ENCODE measurements around the gene DHRS9.

Gene DHRS9

DNA sequence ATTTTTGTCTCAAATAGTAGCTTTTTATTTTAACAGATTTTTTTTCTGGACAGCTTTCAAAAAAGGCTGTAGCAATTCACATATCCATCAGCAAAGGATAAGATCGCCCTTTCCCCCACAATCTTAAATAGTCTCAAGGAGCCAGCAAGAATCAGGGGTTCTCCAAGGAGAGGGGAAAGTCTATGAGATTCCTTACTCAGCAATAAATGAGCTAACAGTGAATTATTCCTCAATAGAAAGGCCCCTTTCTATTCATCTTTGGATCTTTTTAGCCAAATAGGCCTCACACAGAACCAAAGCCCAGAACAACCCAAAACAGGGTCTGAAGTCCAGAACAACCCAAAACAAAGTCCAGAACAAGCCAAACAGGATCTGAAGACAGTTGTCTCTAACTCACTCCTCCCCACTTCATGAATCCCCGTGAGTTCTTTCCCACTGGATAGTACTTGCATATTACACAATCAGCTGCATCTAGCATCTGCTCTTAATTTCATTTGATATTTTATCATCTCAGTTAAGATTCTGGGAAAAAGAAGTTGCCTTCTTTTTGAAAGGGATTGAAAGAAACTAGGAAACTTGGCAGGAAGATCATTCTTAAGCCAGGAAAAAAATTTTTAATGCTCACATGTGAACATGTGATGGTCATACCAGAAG lies 3.4 kb upstream of the DHRS9 start:
- no peak for DNase-seq

DNA sequence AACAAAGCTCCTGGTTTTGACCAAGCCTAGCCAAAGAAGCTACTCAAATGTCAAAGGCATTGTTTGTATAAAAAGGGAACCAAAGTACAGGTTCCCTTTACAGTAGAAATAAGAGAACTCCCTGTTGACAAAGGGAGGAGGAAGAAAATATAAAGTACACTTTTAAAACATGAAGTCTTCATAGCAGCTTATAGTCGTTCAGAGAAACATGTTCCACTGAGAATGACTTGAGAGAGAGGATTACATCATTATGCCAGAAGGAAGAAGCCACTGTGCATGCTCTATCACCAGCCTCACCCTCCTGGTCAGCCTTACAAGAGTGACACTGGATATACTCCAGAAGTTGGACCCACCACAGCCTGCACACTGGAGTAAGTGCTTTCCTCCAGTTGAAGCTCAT lies 2.5 kb upstream of the DHRS9 start:
- DNase-seq, result no peak

DNA sequence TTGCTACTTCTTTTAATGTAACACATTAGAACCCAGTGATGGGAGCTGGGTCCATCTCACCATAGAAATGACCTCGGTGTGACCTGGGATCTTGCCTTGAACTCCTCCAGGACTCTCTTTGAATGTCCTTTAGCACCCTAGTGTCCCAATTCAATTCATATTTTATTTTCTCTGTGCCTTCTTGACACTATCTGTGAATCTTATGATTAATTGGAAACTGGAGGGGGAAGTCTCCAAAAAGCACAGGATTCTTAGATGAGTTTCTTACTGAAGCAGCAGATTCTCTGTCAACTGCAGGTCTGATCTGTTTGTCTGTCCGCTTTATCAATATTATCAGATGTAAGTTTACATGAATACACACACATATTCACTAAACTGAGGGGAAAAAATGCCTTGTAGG lies 470 bp downstream of the DHRS9 start:
- no peak for DNase-seq

DNA sequence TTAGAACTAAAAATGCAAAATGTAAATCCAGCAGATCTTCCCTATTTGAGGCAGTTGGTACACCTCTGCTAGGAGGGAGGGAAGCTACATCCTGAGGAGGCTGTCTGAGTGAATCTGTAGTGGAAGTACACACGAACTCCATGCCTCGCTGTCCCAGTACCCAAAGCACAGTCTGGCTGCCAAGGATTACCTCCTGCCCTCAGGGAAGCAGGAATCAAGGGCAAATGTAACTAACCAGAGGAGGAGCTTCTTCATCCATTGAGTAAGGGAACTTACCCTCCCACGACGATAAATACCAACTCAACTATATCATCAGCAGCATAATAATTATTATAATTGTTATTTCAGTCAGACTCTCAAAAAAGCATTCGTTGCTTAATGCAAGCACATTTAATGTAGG lies 2.1 kb downstream of the DHRS9 start:
- no peak for DNase-seq

DNA sequence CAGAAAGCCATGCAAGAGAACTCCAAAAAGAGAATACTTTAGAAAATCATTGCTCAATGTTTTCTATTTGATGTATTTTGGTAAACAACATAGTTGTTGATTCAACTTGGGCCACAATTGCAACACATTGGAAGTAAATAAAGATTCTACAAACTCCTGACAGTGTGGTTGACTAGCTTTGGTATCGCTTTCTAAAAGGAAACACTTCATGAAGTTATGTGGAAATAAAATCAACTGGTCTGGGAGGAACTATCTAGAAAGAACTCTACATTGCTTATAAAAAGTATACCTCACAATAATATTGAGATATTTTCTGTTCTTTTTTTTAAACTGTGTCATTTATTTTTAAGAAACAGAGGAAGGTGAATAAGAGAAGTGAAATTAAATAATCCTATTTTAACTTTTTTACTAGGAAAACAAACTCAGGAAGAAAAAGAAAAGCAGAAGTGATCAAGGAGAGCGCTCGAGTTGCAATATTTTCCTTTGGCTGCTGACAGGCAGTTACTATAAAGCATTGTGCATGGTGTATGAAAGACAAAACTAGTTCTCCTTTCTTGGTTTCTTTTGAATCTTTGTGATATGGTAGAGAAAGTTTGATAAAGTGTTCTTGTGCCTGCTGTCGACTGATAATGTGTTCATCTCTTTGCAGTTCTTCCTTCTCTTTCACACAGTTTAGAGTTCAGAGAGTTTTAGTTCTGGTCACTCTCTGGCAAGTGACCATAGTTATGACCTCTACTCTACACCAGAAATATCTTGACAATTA lies 3.0 kb downstream of the DHRS9 start:
- no peak for DNase-seq

DNA sequence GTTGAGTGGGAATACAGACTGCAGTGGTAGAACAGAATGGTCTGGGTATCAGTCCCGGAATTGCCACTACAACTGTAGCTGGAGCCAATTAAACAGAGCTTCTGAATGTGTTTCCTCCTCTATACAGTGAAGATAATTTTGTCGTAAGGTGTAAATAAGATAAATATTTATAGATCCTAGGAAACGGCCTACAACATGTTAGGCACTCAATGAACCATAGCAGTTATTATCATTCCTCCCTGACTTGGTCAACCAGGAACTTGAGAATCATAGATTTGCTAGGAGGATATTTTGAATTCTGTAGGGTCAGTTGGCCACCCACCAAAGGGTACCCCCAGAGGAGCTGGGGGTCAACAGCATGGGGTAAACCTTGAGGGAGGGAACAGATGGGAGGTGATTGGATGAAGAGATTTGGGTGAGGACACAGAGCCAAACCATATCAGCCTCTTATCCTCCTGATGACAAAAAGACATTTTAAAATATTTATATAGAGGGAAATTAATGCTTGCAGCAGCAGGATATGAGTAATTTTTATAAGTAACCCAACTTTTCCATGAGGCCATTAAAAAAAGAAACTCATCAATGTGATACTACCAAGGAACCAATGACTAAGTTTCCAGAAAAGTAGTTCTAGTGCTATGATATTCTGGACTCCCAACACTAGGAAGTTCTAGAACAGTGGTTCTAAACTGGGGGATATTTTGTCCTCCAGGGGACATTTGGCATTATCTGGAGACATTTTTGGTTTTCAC lies 4.0 kb downstream of the DHRS9 start:
- DNase-seq, result no peak

DNA sequence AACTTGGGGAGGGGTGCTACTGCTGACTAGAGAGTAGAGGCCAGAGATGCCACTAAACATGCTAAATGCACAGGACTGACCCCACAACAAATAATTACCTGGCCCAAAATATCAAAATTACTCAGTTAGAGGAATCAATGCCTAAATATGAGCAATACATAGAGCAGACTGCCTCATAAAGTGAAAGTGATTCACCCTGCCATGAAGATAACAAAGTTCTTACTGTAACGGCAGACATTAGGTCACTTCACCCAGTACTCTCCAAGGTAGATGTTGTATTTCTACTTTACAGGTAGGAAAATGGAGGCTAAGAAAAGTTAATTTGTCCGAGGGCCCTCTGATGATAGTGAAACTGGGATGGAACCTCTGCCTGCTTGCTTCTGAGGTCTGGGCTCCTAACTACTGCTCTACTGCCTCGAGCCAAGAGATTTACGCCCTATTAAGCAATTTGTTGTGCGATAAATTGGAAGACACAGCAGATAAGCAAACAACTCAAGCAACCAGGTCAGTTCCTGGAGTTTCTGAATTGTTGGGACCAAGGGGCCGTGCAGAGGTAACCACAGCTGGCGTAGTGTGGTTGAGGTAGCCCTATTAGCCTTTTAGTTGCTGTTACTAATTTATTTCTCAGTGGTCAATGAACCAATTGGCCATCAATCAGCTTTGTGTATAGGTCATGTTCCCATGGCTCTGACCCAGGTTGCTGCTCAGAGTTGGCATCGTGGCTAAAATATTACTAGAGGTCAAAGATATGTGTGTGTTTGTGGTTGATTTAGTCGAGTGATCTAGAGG lies 4.8 kb downstream of the DHRS9 start:
- no peak for DNase-seq

DNA sequence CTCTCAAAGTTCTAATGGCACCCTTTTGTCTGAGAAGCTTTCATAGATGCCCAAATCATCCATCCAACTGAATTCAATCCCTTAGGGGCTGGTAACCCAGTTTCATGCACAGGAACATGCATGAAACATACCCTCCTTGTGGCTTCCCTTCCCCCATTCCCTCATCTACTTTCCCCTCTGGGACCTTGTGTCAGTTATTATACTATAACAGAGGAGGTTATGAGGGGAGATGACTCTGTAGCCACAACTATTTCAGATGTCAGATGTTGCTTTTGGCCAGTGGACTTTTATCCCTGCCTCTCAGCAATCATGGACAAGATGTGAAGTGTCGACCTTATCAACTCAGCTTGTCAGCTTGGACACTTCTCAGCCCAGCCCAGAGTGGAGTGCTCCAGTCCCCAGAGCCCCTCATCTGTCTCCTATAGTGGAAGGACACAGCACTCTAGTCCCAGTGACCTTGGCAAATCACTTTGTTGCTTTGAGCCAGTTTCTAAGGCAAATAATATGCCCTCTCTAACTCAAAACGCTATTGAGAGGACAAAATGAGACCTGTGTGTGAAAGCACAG lies 8.4 kb downstream of the DHRS9 start:
- DNase-seq, result no peak

DNA sequence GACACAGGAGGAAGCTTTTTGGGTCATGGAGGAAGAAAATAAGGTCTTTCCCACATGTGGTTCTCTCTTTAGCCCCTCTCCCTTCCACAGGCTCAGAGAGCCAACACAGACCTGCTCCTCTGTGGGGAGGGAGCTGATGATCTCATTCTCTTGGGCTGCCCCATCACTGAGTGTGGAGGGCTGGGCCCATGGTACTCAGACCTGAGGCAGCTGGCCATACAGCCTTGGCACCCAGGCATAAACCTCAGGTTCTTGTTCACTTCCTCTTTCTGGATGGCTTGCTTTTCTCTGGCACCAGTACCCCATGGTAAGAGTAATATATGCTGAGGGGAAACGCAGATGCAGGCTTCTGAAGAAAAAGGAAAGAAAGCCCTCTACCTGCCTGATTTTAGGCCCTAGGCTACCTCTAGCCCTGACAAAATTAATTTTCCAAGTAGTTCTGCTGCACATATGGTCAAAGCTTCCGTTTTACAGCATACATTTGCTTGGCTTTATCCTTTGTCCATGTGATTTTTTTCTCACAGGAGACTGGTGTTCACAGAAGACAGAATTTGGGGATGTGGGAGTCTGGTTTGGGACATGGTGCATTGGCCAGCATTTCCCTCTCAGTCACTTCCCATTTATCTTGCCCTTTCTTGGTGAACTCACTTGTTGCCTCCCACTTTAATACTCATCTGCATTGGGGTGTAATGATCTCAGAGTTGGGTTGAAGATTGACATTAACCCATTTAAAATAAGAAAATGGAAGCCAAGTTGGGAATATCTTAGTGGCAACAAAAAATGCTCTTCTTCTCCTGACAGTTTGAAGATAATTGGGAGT lies 11.1 kb downstream of the DHRS9 start:
- DNase-seq, result no peak

DNA sequence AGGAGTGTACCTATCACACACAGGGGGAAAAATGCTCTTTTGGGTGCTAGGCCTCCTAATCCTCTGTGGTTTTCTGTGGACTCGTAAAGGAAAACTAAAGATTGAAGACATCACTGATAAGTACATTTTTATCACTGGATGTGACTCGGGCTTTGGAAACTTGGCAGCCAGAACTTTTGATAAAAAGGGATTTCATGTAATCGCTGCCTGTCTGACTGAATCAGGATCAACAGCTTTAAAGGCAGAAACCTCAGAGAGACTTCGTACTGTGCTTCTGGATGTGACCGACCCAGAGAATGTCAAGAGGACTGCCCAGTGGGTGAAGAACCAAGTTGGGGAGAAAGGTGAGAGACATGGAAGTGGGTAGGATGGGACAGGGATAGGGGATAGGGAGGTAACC lies 12.2 kb downstream of the DHRS9 start:
- DNase-seq, result no peak

DNA sequence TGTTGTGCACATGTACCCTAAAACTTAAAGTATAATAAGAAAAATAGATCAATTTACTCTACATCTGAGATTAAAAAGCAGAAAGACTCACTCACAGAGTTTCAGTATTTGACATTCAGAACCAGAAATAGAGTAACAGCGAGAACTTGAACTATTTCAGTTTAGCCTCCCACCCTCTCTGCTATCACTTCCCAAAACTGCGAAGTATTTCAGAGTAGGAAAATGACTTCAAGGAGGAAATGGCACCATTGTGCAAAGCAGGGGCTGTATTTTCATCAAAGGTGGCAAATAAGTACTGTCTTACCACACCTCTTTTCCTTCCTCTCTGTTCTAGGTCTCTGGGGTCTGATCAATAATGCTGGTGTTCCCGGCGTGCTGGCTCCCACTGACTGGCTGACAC lies 13.6 kb downstream of the DHRS9 start:
- no peak for DNase-seq

DNA sequence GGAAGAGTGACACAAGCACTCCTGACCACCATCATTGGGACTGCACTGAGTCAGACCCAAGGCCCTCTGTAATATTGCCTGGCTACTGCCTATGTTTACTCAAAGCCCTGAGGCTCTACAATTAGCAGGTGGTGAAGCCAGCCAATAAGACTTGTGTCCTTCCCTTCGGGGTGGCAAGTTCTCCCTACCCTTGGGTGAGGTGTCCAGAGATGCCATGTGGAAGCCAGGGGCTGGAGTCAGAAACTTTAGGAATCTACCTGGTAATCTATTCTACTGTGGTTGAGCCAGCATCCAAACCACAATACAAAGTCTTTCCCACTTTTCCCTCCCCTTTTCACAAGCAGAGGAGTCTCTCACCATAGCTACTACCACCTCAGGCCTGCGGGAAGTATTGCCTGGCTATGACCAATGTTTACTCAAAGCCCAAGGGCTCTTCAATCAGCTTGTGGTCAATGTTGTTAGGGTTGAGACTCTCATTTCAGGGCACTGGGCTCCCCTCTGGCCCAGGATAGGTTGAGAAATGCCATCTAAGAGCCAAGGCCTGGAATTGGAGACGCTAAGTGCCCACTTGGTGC lies 17.6 kb downstream of the DHRS9 start:
- DNase-seq, result no peak

DNA sequence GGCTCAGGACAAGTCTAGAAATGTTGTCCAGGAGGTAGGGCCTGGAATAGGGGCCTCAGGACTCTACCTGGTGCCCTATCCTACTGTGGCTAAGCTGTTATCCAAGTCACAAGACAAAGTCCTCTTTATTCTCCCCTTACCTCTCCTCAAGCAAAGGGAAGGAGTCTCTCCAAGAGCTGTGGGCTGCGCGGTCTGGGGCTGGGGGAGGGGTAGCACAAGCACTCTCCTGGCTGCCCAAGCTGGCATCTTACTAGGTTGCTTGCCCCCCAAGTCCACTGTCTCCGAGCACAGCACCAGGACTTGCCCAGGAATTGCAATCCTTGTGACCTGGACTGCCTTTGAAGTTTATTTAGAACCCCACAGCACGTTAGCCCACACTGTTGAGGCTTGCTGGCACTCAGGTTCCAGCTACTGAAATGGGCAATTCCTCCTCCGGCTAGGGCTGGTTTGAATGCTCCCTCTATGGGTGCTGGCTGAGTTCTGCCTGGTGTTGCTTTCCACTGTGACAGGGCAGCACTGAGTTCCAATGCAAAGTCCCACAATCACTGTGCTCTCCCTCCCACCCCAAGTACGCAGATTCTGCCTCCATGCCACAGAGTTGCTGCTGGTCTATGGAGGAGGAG lies 18.5 kb downstream of the DHRS9 start:
- no peak for DNase-seq

DNA sequence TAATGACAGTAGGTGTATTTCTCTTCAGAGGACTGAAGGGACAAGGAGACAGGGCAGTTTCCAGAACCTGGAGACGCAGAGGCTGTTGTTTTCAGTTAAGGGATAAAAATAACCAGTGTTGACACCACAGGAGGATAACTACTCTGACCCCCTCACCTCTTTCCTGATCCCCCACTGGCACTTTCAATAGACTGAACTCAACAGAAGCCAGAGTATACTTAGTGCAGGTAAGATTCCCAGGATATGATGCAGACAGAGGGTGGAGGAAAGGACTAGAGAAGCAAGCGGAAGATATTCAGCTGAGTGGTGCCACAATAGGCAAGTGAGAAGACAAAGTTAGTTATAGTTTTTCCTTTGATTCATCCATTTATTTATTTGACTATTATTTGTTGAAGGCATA lies 19.8 kb downstream of the DHRS9 start:
- DNase-seq, result no peak

DNA sequence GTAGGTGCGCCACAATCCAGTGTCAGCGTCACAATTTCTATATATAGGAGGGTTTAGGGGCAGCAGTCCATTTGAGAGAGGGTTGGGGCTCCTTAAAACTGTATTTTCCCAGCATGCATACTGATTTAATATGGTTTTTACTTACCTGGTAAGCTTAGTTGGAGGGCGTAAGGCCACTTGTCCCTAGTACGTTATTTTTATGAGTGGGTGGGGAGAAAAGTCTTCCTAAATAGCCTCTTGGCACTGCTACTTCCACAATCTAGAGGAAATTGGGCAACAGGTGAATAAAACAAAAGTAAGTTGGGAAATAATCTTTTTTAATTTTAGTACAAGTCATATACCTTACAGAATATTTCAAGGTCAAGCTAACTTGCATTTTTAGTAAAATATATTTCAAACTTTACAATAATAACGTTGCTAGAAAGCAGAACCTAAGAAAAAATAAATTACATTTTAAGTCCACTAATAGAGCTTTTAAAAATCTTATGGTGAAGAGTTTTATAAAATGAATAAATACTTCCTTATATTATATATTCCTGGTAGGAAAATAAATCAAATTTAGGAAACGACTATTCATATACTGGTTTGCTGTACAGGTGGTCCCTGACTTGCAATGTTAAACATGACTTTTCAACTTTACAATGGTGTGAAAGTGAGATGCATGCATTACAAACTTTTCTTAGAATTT lies 20.9 kb downstream of the DHRS9 start:
- DNase-seq, result no peak

DNA sequence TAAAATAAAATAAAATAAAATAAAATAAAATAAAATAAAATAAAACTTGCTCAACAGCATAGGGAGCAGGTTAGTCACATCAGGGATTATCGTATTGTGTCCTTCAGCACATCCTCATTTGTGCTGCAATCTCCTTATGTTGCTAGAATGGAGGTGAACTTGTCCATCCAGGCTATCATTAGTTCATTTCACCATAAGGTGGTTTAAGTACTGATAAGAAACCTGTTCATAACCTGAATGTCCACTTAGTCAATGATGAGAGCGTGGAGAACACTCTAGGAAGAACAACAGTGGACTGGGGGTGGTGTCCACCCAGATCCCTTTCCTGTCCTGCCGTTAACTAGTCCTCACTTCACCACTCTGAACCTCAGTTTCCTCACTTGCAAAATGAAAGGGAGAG lies 21.9 kb downstream of the DHRS9 start:
- no peak for DNase-seq

DNA sequence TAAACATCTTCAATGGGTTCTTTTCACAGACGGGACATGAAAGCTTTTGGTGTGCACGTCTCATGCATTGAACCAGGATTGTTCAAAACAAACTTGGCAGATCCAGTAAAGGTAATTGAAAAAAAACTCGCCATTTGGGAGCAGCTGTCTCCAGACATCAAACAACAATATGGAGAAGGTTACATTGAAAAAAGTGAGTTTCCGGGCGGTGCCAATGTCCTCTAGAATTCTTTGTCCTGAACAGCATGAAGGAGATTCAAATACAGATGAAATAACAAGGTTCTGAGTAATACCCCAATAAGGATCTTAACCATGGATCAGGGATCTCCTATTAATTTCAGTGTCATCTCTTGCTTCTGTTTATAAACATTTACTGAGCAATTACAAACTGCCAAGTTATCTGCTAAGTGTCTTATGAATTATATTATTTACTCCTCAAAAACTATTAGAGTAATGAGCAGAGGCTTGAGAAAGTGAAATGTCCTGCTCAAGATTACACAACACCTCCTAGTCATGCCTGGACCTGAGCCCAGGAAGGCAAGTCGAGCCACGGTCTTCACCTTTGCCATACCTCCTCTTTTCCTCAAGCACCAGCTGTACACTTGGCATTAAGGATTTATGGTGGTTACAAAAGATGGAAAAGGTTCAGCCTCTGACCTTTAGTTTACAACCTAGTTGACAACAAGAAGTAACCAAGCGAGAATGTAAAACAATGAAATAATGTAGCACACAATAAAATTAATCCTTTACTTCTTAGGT lies 22.6 kb downstream of the DHRS9 start:
- DNase-seq, result no peak

DNA sequence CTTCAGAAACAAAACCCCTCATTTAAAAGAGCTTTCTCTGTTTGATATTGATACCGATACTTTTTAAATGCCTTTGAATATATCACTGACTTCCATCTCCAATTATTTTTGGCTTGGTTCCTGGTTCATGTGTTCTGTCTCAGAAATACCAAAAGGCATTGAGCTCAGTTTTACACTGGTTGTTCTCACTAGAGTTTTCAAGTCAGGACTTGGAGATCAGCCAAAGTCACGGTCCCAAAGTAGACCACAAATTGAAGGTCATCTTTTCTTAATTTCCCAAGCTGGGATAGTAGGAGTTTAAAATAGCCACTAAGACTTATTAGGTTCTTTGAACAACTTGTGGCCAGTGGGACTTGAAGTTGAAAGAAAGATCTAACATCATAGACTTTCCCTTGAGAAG lies 24.2 kb downstream of the DHRS9 start:
- no peak for DNase-seq

DNA sequence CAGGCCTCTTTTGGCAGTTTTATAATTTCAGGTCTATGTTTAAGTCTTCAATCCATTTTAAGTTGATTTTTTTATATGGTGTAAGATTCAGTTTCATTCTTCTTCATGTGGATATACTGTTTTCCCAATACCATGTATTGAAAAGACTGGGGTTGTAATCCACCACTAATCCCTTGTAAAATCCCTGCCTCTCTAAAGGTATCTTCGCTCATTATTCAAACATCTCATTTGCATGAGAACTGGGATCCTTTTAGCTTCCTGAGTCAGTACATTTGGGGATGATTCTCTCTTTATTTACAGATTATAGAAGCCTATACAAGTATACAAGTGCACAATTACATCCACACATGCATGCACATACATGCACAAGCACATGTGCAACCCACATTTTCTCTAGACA lies 25.3 kb downstream of the DHRS9 start:
- no peak for DNase-seq

DNA sequence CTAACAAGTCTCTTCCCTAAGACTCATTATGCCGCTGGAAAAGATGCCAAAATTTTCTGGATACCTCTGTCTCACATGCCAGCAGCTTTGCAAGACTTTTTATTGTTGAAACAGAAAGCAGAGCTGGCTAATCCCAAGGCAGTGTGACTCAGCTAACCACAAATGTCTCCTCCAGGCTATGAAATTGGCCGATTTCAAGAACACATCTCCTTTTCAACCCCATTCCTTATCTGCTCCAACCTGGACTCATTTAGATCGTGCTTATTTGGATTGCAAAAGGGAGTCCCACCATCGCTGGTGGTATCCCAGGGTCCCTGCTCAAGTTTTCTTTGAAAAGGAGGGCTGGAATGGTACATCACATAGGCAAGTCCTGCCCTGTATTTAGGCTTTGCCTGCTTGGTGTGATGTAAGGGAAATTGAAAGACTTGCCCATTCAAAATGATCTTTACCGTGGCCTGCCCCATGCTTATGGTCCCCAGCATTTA lies 26.3 kb downstream of the DHRS9 start:
- DNase-seq, result no peak
